ENCODE data around the gene MYH15.

The MYH15 gene

DNA sequence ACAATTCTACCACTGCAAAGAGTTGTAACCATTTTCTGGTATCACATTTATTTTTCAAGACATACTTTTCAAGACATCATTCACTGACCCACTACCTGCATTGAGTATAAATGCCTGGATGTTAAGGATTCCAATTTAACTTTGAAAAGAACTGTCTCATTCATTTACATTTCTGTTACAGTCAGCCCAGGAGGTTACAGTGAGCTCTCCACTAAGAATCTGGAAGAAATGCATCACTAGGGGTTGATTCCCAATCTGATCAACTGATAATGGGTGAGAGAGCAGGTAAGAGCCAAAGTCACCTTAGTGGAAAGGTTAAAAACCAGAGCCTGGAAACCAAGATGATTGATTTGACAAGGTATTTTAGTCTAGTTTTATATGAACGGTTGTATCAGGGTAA lies 133.0 kb downstream of the MYH15 start:
- Mint-ChIP-seq H3K36me3 (ENCODE audit: insufficient read depth) (no peaks in the 10 kb centered on the region), H3K27me3 (no peaks in the 10 kb centered on the region), H3K9me3 (no peaks in the 10 kb centered on the region), H3K4me3 (no peak overlapping the region), H3K27ac (no peak overlapping the region), H3K4me1 (ENCODE audit: low read depth in 2 of 2) (no peaks in the 10 kb centered on the region)
- ATAC-seq (replicated peaks) (no peak), DNase-seq (no peak)

GRCh38 chr3:108376026-108376425 lies 134.4 kb downstream of the MYH15 start:
- no peaks in the 10 kb centered on the region for H3K27me3 Mint-ChIP-seq
- ATAC-seq (replicated peaks) (no peak), DNase-seq (no peak)
- H3K27ac Mint-ChIP-seq, result no peak overlapping the region
- H3K36me3 Mint-ChIP-seq (ENCODE audit: insufficient read depth), result no peaks in the 10 kb centered on the region
- no peaks in the 10 kb centered on the region for H3K9me3 Mint-ChIP-seq
- no peak overlapping the region for H3K4me3 Mint-ChIP-seq
- no peaks in the 10 kb centered on the region for H3K4me1 Mint-ChIP-seq (ENCODE audit: low read depth in 2 of 2)

DNA sequence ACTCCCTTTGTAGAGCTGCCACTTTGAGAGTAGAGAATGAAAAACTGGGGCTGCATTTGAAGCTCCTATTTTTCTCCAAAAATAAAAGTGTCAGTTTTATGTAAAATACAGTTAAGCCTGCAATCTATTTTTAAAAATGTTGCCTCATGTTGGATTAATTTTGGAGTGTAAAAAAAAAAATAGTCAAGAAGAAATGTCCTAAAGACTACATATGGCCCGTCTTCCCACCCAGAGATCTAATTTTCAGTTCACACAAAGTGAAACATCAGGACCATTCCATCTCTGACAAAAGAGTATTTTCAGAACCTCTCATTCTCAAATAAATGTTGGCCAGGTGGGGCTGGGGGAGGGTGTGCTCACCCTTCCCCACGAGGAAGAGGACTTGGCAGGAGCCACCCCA lies 151.4 kb downstream of the MYH15 start:
- no peak for DNase-seq
- ATAC-seq (replicated peaks), result no peak
- Mint-ChIP-seq H3K4me3 (no peak overlapping the region), H3K27ac (no peak overlapping the region), H3K27me3 (no peaks in the 10 kb centered on the region), H3K9me3 (no peaks in the 10 kb centered on the region), H3K4me1 (ENCODE audit: low read depth in 2 of 2) (no peaks in the 10 kb centered on the region), H3K36me3 (ENCODE audit: insufficient read depth) (no peaks in the 10 kb centered on the region)

DNA sequence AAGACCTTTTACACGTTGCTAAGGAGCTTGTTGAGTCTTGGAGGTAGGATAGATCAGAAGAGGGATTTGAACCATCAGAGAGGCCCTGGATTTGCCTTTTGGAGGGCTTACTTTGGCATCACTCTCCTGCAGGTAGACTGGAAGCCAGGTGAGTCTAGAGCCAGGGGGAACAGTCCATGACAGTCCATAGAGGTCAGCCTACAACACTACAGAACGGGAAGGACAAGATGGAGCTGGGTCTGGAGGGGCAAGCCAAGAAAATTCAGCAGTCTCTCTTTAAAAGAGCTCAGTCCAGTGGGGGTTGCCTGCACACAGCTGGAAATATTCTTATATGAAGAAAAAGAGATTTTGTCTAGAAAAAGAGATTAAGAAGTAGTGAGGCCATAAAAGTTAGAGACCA lies 153.4 kb downstream of the MYH15 start:
- Mint-ChIP-seq H3K9me3 (no peaks in the 10 kb centered on the region), H3K27me3 (no peaks in the 10 kb centered on the region), H3K36me3 (ENCODE audit: insufficient read depth) (no peaks in the 10 kb centered on the region), H3K4me3 (no peak overlapping the region), H3K27ac (no peak overlapping the region), H3K4me1 (ENCODE audit: low read depth in 2 of 2) (no peaks in the 10 kb centered on the region)
- ATAC-seq (replicated peaks), result no peak
- no peak for DNase-seq

GRCh38 chr3:108354562-108354961 lies 155.8 kb downstream of the MYH15 start:
- Mint-ChIP-seq H3K27ac (no peak overlapping the region), H3K27me3 (no peaks in the 10 kb centered on the region), H3K4me3 (no peak overlapping the region), H3K4me1 (ENCODE audit: low read depth in 2 of 2) (no peaks in the 10 kb centered on the region), H3K9me3 (no peaks in the 10 kb centered on the region), H3K36me3 (ENCODE audit: insufficient read depth) (no peaks in the 10 kb centered on the region)
- ATAC-seq (replicated peaks) (no peak), DNase-seq (no peak)

GRCh38 chr3:108352176-108352575 lies 158.2 kb downstream of the MYH15 start:
- no peak for DNase-seq

DNA sequence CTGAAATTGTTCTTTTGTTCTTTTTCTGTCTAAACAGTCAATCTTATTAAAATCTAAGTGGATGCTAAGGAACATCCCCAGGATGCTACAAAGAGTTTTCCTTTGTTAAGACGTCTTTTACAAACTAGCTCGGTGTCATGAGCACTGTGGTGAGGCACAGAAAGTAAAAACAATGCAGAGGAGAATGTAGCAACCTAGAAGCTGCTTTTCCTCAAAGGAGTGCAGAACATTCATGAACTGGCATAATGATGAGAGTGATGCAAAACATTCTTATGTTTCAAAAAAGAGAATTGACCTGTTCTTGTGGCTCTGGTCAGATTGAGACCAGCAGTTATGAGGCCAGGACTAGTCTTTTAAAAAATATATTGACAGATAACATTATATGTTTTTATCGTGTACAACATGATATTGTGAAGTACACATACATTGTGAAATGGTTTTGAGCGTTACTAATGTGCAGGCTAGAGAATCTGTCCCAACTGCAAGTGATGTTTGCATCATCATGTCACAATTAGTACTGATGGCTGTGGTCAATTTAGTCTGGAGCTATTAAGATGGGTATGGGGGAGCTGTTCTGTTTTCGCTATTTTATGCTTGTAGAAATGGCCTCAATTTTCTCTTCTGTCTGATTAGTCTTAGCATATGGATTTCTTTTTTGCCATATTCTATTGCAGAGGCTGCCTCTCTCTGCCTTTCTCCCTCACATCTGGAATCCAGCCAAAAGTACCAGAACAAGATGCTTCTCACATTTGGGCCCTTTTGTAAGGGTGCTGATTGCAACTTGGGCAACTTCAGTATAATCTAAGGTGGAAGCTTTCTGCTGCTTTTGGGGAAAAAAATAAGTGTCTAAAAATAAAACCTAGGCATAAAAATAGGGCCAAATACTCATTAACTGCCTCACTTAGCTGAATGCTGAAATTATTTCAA lies 163.8 kb downstream of the MYH15 start:
- DNase-seq (no peak), ATAC-seq (replicated peaks) (no peak)
- H3K4me3 Mint-ChIP-seq, result no peak overlapping the region
- H3K27me3 Mint-ChIP-seq, result peaks cover 8 to 10% of the 10 kb centered on the region in 2 donors
- H3K36me3 Mint-ChIP-seq (ENCODE audit: insufficient read depth), result no peaks in the 10 kb centered on the region
- peaks cover 0 to 5% of the 10 kb centered on the region in 2 donors for H3K9me3 Mint-ChIP-seq
- peaks cover 0 to 7% of the 10 kb centered on the region in 2 donors for H3K4me1 Mint-ChIP-seq (ENCODE audit: low read depth in 2 of 2)
- no peak overlapping the region for H3K27ac Mint-ChIP-seq

More at GRCh38 chr3:108352176-108352575, 158.2 kb downstream of the MYH15 start:
- H3K4me1 Mint-ChIP-seq (ENCODE audit: low read depth in 2 of 2), result no peaks in the 10 kb centered on the region
- H3K9me3 Mint-ChIP-seq, result peaks cover 0 to 5% of the 10 kb centered on the region in 2 donors
- no peak overlapping the region for H3K27ac Mint-ChIP-seq
- H3K4me3 Mint-ChIP-seq, result no peak overlapping the region
- no peak for ATAC-seq (replicated peaks)
- H3K27me3 Mint-ChIP-seq, result peaks cover 8 to 10% of the 10 kb centered on the region in 2 donors
- no peaks in the 10 kb centered on the region for H3K36me3 Mint-ChIP-seq (ENCODE audit: insufficient read depth)

DNA sequence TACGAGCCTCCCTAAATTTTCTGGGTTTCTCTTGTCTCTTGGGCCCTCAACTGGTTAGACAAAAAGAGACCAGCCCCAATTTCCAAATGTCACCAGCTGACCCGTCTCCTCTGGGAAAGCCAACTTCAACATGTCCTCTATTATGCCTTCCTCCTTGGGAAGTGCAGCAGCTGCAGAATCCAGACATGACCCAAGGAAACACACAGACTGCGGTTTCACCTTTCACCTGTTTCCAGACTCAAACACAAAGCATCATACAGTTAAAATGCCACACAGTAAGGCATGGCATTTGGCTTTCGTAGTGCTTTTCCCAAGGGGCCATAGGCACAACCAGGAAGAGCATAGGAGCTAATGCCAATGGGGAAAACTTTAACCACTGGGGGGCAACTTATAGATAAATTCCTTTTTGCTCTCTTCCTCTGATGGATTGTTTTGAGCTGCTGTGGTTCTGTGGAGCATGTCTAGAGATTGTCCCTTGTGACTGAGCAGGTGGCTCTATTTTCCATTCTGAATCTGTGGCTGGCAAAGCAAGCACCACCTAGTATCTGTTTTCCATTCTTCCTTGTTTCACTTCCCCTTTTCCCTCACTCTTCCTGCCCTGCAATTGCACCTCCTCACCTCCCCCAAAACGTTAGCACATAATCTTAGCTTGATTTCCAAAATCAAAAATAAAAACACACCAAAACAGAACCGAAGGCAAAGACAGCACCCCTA lies 164.7 kb downstream of the MYH15 start:
- ATAC-seq (replicated peaks) (no peak), DNase-seq (no peak)
- H3K4me1 Mint-ChIP-seq (ENCODE audit: low read depth in 2 of 2), result peaks cover 0 to 7% of the 10 kb centered on the region in 2 donors
- no peak overlapping the region for H3K4me3 Mint-ChIP-seq
- peaks cover 8 to 10% of the 10 kb centered on the region in 2 donors for H3K27me3 Mint-ChIP-seq
- peaks cover 0 to 5% of the 10 kb centered on the region in 2 donors for H3K9me3 Mint-ChIP-seq
- H3K27ac Mint-ChIP-seq, result no peak overlapping the region
- H3K36me3 Mint-ChIP-seq (ENCODE audit: insufficient read depth), result no peaks in the 10 kb centered on the region

- peaks cover 0 to 7% of the 10 kb centered on the region in 2 donors for H3K4me1 Mint-ChIP-seq (ENCODE audit: low read depth in 2 of 2)
- ATAC-seq (replicated peaks) (no peak), DNase-seq (no peak)
- H3K4me3 Mint-ChIP-seq, result no peak overlapping the region
- no peak overlapping the region for H3K27ac Mint-ChIP-seq
- H3K36me3 Mint-ChIP-seq (ENCODE audit: insufficient read depth), result no peaks in the 10 kb centered on the region
- H3K9me3 Mint-ChIP-seq, result peaks cover 0 to 5% of the 10 kb centered on the region in 2 donors
- H3K27me3 Mint-ChIP-seq, result peaks cover 8 to 10% of the 10 kb centered on the region in 2 donors
Observed at GRCh38 chr3:108343491-108343890, 166.9 kb downstream of the MYH15 start.

DNA sequence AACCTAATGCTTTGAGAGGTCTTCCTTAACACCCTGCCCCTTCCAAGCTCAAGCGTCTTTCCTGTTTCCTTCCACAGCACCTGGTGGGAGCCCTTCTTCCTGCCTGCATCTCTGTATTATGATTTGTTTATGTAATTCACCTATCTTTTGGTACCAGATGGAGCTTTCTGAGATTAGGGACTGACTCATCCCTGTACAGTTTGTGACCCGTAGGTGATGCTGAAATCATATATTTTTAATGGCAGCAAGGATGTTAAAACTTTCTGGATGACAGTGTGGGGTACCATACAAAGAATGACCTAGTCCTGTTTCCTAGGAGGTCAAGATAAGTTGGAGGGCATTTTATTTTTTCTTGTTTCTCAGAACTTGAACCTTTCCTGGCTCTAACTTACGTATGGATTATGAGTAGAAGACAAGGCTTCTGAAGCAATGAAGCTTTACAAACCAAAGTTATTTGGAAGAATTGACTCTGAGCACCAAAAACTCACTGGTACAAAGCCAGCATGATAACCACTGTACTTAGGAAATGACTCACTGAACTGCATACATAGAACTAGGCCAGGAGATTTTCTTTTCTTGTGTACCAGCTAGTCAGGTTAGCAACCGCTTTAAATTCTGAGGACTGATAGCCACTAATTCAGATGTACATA lies 167.4 kb downstream of the MYH15 start:
- Mint-ChIP-seq H3K27me3 (peaks cover 3 to 8% of the 10 kb centered on the region in 2 donors), H3K4me3 (no peak overlapping the region), H3K27ac (peak overlapping the region in 1 of 2 donors; percentile 42), H3K9me3 (peaks cover 0 to 5% of the 10 kb centered on the region in 2 donors), H3K36me3 (ENCODE audit: insufficient read depth) (no peaks in the 10 kb centered on the region), H3K4me1 (ENCODE audit: low read depth in 2 of 2) (peaks cover 0 to 7% of the 10 kb centered on the region in 2 donors)
- ATAC-seq (replicated peaks) (peak; percentile 67), DNase-seq (no peak)

DNA sequence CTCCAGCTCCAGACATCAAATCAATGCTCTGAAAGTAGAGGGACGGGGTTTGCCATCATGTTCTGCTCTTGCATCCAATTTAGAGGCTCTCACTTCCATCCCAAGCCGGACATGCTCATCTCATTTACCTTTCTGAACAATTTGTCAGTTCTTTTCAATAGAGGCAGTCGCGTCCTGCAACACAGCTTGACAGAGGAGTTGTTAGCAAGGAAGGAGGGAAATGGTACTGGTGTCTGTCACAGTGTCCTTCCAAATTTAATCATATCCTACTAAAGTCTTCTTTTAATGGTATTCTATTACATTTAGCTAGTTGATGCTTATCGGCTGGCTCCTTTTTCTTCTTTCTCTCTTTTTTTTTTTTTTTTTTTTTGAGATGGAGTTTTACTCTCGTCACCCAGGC lies 168.5 kb downstream of the MYH15 start:
- Mint-ChIP-seq H3K4me1 (ENCODE audit: low read depth in 2 of 2) (peaks cover 0 to 7% of the 10 kb centered on the region in 2 donors), H3K9me3 (no peaks in the 10 kb centered on the region), H3K27me3 (no peaks in the 10 kb centered on the region), H3K4me3 (no peak overlapping the region), H3K36me3 (ENCODE audit: insufficient read depth) (no peaks in the 10 kb centered on the region), H3K27ac (no peak overlapping the region)
- DNase-seq (no peak), ATAC-seq (replicated peaks) (no peak)

DNA sequence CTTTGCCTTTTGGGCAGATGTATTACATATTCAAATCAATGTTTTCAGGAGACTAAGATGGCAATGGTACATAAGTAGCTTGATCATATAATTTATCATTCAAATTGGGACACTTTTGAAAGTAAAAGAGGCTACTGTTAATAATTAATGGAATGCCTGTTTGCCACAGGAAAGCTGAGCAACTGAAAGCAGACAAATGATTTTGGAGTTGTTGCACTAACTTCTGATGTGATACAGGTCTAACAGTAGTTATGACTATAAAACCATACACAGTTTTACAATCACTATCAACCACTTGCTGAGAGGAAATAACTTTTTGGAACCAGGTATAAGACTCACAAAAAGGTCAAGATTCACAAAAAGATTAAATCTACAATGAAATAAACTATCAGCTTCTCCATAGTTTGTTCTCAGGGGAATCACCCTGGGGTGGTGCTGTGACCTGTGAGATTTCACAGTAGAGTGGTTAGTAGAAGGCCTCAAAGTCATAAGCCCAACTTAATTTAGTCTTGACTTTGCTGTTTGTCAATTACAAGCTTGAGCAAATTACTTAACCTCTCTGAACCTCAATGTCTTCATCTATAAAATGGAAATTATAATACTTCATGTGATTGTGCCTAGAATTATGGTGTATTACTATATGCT lies 171.4 kb downstream of the MYH15 start:
- DNase-seq, result no peak
- Mint-ChIP-seq H3K4me1 (ENCODE audit: low read depth in 2 of 2) (peaks cover 0 to 7% of the 10 kb centered on the region in 2 donors), H3K36me3 (ENCODE audit: insufficient read depth) (no peaks in the 10 kb centered on the region), H3K27me3 (no peaks in the 10 kb centered on the region), H3K27ac (no peak overlapping the region), H3K4me3 (no peak overlapping the region), H3K9me3 (no peaks in the 10 kb centered on the region)
- ATAC-seq (replicated peaks), result no peak

- H3K27ac Mint-ChIP-seq, result no peak overlapping the region
- no peaks in the 10 kb centered on the region for H3K36me3 Mint-ChIP-seq (ENCODE audit: insufficient read depth)
- ATAC-seq (replicated peaks), result no peak
- no peaks in the 10 kb centered on the region for H3K27me3 Mint-ChIP-seq
- H3K9me3 Mint-ChIP-seq, result no peaks in the 10 kb centered on the region
- DNase-seq, result no peak
- H3K4me1 Mint-ChIP-seq (ENCODE audit: low read depth in 2 of 2), result no peaks in the 10 kb centered on the region
- no peak overlapping the region for H3K4me3 Mint-ChIP-seq
Observed at GRCh38 chr3:108334701-108335100, 175.7 kb downstream of the MYH15 start.

All from effector memory CD8-positive, alpha-beta T cell (primary cell).